Stimulated activated CD8-positive, alpha-beta memory T cell treated with anti-CD3 and anti-CD28 coated beads, Interleukin-7, amount 100 ng/mL, for 24 hours (primary cell): ENCODE data around the gene POU4F1.

Experiments
- DNase-seq: peaks from one replicate; pipeline ENCODE4 v3.0.0-alpha.2; 2020; ENCODE audit warnings: low read depth

Gene POU4F1

DNA sequence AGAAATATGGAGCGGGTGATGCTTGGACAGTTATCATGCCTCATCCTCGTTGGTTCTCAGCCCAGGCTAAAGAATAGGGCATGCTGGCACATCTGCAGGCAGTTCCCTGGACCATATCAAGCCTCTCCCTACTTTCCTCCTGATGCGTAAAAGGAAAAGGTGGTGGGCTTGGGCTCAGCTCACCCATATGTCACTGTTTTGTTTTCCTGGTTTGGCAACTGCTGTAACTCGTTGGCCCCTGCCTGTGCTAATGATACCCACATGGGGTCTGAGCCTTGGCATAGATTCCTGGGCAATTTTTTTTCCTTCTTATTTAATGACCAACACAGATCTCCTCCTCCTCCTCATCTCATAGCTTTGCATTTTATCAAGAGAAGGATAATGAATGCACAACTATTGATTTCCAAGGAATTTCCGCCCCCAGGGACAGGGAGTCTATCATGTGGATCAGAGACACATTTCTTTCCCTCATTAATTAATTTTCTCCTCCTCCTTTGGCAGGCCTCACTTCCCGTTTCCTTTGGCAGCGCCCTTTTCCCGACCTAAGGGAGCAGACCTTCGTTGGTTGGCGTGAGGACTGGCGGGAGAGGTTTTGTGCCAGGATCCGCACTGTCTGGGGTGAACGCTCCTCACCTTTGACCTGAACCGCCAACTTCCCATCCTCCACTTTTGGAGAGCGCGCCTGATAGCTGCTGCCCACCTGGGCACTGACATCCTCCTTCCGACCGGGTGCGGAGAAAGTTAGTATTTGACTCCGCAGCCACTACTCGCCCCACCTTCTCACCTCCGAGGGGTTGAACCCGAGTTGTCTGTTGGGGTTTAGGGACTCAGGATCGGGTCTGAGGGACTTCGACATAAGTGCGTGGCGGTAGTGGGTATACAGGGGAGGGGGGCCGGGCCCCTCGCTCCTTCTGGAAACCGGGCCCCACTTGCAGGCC is 3.4 kb upstream of the POU4F1 start:
- DNase-seq = no peak

DNA sequence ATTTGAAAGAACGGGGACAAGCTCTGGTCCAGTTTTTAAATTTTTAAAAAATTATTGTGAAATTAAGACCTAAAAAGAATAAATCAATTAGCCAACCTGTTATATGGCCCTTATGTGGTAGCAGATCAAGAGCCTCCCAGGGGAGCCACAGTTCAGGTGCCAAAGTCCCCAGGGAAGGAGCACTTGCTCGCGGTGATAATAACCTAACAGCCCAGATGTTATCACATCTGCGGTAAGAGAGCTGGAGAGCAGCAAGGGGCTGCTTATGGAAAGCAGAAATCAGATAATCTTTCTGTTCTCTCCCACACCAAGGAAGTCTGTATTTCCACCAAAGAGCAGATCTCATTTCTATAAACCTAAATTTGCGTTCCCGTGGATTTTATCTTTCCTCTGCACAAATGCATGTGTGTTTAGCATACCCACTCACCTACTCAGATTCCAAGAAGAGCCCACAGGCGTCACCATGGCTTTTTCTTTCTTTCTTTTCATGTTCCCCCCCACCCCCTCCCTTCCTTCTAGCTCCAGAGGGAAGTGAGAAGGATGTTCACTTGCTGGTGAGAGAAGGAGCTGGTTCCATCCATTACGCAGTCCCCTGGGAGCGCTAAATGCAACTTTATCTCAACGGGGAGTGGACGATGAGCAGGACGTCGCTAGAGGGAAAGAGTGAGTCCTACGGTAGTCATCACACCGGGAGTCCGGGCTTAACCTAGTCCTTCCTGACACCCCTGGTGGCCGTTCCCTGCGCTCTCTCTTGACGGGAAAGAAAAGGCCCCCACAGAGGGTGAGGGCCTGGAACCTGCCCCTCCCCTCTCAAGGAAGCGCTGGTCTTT is 1.6 kb upstream of the POU4F1 start:
- no peak for DNase-seq

DNA sequence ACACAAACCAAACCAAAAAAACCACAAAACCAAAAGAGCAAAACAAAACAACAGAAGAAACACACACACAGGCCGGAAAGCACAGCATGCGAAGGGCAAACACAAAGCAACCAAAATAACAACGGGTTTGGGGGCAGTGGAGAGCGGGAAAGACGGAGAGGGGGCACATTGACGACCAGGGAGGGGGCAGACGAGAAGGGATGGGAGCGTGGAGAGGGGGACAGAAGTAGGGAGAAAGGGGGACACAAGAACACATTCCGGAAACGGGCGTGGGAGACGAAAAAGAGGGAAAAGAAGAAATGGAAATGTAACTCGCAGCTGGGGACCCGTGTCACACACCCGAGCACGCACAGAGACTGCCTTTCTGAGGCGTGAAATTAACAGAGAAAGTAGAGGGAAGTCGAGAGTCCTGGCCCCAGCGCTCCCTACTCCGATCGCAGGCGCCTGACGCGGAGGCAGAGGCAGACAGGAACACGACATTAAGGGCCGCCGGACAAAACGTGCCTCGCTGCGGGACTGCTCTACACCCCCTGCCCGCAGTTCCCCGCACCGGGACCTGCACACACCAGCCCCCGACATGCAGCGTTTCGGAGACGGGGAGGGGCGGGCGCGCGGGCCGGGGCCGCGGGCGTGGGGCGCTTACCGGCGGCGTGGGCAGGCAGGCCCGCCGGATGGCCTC is 652 bp downstream of the POU4F1 start:
- DNase-seq = no peak

DNA sequence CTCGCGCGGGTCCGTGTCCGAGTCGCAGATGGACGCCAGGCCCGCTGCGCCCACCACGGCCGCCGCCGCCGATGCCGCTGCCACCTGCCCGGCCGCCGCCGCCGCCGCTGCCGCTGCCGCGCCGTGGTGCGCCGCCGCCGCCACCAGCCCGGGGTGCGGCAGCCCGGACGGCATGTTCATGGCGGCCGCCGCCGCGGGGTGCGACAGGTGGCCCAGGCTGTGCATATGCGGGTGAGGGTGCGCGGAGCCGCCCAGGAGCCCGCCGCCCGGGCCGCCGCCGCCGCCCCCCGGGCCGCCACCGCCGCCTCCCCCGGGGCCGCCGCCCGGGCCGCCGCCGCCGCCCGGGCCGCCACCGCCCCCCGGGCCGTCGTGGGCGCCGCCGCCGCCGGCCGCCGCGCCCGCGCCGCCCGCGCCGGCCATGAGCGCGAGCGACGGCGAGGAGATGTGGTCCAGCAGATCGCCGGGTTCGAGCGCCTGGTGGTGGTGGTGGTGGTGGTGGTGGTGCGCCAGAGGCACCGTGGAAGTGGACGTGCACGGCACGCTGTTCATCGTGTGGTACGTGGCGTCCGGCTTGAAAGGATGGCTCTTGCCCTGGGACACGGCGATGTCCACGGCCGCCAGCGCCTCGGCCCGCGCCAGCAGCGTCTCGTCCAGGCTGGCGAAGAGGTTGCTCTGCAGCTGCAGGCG is 1.3 kb downstream of the POU4F1 start:
- DNase-seq = no peak

DNA sequence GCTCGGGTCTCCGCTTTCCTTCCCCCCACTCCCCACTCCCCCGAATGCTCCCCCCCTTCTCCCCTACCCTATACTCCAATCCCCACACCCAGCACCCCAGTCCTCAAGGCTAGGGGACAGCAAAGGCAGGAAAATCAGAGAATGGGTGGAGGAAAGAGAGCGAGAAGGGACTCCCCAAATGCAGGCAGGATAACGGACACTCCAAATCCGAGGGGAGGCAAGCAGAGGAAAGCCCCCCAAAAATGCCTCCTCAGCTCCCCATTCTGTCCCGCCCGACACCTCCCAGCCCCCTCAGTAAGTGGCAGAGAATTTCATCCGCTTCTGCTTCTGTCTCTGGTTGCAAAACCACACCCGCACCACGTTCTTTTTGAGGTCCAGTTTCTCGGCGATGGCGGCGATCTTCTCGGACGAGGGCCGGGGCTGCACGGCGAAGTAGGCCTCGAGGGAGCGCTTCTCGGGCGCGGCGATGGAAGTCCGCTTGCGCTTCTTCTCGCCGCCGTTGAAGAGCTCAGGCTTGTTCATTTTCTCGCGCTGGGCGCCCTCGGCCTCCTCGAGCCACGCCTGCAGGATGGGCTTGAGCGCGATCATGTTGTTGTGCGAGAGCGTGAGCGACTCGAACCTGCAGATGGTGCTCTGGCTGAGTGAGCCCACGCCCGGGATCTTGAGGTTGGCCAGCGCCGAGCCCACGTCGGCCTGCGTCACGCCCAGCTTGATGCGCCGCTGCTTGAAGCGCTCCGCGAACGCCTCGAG is 2.1 kb downstream of the POU4F1 start:
- no peak for DNase-seq

DNA sequence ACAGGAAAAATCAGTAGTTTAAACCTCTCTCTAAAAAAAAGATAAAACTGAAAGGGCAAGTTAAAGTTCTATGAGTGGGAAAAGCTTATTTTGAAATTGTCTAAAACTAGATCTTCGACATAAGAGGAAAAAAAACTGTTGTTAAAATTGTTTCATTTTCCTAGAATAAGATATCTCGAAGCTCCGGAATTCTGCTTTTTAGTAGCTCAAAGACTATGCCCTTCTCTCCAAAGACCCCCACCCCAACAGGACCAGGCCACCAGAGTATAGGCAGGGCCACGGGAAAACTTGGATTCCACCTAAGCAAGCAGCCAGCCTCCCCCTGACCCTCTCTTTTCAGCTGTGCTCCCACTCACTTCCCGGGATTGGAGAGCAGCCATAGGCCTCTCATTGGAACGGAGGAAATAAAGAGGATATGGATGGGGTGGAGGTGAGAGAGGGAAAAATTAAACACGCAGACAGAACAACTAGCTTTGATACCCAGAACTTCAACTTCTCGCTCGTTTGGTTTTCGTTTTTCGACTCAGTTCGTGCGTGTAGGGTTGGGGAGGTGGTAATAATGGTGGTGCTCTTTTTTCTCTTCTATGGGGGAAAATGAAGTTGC is 3.0 kb downstream of the POU4F1 start:
- no peak for DNase-seq

DNA sequence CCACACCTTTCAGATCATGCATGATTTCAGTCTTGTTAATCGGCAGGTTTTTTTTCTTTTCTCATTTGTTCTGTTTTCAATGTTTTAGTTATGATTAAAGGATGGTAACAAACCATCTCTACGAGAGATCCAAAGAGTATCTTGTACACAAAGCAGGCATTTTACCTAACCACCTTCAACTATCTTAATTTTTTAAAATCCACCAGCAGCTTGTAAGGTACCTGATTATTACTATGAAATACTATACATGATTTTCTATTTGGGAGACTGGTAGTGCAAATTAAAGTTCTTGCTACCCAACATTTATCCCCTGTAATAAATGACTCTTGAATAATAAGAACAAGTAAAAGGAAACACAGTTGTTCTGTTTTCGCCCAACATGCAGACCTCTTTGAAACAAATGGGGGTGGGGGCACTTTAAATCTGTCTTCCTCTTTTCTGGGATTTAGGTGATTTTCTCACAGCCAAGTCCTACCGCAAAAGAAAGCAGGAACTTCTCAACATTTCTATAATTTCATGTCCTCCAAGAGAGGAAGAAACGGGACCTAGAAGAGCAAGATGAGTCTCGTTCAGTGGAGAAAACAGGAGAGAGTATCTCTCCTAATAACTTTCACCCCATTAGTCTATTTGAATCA is 3.6 kb downstream of the POU4F1 start:
- no peak for DNase-seq

DNA sequence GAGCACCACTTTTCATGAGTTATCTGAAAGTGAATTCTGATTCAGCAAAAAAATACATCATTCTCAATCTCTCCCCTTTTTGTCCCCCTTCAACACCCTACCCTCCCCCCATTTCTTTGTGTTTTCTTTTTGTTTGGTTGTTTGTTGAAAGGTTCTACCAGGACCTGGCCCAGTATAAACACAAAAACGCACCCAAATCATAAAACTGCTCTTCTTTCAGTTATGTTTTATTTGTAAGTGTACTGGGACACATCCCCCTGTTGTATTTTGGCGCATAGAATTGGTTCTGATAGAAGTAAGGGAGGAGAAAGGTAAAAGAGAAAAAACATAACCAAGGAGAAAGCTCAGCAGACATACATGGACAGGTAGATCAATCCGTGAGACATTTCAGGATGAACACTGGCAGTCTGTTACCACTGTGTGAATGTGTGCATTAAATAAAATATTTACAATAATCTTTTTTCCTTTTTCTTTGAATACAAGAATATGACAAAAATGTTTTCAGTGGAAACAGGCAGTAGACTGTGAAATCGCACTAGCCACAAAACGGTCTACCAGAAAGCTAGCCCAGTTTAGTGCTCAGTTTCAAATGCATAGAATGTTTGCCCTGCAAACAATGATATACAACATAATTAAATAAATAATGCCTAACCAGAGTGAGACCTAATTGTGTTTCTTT is 4.2 kb downstream of the POU4F1 start:
- DNase-seq = no peak

DNA sequence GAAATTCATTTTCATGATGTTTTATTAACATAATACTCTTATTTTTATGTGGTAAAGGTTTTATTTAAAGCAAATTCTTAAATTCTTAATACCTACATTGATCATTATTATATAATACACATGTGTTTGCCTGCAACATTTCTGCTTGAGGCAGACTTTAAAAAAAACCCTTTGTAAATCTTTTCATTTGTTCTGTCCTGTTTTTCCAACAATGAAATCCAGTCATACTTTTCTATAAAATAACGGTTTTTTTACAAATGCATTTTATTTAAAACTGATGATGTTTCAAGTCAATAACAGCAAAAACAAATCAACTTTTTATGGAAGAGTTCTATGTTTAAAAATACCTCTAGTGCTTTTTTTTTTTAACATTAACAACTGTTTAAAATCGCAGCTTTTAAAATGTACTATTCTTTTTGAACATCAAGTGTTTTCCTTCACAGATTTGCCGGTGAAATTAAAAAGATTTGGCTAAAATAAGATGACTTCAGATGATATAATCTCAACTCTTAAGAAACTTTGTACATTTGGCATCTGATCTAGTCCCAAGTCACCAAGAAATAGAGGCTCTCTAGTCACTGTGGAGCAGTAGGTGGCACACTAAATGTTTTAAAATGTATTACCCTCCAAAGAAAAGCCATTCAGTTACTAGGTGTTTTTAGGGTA is 5.1 kb downstream of the POU4F1 start:
- DNase-seq = no peak

DNA sequence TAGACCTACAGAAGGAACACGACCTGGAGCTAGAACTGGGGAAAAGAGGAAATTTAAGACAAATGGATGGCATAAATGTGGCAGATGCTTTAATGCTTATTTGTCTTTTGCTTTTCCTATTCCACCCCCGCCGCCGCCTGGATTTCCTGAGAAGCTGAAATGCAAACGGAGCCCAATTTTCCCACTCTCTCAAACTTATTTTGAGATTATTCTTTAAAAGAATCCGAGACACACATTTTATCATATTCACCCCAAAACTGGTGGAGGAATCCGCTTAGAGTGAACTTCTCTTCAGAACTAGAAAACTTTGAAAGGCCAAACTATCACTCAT is 5.8 kb downstream of the POU4F1 start:
- DNase-seq = no peak

DNA sequence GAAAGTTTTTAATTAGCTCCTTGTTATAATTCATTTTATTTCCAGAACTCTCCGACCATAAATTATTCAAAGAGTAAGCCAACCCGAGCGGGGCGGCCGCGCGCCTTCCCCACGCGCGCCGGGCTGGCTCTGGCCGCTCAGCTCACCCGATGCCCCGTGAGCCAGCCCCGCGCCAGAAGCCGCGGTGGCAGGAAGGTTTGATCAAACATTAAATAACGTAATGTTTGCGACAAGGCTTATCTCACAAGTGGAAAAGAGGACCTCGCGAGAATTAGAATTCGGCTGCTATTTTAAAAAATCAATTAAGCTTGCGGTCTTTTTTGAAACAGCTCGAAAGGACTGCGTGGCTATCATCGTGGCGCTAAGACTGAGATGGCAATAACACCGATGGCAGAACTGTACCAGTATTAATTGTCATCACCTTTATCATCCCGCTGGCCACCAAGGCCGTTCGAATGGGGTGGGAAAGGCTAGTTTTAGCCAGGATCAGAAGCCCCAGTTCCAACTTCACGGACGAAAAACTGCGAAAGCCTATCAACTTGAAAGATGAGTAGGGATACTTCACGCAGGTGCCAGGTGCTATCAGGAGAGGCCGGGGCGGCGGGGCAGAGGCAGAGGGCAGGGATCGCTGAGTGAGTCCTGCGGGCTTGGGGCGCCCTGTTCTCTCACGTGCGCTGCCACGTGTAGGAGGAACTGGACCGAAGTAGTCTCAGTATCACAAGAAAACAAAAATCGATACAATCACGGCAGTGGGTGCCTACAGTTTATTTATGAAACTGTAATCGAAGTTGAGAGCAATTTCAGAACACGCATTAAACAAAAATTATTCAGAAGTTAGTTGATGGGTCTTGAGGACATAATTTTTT is 6.4 kb downstream of the POU4F1 start:
- no peak for DNase-seq

DNA sequence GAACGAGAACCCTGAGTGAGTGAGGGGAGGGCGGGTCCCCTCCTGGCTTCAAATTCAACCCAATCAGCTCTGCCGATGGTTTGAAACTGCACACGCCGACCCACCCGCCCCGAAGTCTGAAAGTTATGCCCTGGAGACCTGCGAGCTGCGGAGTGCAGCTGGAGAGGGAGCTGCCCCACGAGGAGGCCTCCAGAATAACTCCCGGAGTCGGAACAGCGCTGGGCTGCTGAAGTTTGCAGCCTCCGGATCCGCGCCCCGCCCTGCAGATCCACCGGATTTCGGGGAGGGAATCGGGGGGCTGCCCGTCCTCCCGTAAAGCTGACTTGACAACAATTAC is 7.0 kb downstream of the POU4F1 start:
- no peak for DNase-seq

DNA sequence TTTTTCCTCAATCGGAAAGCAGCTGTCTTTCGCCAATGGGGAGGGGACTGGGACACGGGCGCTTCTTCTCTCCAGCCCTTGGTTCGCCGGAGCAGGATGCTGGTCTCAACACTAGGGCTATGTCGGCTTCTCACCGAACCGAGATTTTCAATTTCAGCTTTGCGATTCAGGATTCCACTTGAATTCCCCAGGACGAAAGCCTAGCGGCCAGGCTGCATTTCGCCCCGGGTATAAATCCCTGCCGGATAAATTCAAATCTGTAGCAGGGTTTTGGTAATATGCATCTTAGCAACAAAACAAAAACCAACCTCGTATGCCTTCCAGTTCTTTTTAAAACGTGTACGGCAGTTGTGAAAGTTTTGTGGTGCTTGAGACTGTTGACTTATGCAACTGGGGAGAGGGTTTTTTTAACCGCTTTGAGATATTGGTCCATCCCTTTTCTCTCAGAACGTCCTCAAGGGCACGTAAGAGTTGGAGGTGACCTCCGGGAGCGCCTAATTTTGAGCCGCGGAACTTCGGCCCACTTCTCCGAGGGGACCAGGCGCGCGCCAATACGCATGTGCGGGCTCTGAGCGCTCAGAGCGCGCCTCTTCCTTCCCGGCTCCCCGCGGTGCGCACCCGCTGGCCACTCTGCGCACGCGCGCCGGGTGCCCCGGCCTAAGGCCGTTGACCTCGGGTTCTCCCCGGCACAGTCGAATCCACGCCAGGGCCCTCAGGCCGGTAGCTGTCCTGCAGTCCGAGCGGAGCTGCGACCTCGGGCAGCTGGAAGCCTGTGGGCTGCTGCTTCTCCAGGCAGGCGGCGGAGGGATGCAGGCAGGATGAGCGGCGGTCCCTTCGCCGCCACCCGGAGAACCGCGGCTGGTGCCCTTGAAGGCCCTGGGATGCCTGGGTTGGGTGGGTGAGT is 7.6 kb downstream of the POU4F1 start:
- DNase-seq = no peak

DNA sequence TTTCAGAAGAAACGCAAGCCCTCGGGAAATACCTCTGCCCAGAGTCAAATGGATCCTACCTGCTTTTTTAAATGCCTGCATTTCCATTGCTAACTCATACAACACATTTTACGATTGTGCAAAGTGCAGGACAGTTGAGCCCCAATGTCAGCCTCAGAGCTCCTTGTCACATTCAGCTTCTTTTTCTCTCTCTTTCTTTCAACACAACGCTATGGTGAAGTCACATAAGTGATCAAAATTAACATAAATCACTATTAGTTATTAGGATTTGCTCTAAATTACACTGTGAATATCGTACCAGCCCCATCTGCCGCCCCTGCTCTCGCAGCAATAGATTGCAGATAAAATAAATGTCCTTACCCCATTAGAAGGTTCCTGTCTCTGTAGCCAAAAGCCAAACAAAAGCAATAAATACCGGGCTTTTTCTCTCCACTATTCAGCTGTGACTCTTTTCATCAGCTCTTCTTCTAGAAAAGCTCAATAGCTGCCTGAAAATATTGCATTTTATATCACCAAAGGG is 8.8 kb downstream of the POU4F1 start:
- DNase-seq = no peak

DNA sequence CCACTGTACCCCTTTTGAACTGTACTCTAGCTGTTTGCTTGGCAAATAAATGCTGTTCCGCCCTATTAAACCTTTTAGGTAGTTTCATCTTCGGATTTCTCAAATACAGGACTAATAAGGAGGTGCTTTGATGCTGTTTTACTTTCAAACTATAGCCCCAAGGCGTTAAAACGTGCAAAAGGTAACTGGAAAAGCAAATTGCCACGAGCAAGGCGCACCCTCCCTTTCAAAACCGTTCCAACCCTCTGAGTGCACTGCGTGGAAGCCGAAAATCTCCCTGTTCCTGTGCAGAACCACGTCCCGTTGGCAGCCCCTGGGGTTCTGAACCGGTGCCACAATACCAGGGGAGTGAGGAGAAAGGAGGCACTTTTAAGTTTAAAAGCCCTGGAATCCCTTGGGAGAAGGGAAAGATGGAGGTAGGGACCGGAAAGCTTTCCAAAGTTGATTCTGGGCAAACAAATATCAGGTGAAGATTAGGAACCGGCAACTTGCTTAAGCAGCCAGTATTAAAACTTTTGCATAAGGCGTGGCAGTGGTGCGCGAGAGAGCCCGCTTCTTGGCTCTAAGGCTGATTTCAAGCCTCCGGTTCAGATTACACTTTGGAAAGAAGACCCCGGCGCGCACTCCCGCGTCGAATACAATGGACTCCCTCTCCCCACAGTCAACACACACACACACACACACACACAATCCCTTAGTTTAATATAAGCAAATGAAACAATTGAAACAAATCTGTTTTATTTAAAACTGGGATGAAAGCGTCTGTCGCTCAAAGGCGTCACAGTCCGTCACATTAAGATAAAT is 9.5 kb downstream of the POU4F1 start:
- no peak for DNase-seq

DNA sequence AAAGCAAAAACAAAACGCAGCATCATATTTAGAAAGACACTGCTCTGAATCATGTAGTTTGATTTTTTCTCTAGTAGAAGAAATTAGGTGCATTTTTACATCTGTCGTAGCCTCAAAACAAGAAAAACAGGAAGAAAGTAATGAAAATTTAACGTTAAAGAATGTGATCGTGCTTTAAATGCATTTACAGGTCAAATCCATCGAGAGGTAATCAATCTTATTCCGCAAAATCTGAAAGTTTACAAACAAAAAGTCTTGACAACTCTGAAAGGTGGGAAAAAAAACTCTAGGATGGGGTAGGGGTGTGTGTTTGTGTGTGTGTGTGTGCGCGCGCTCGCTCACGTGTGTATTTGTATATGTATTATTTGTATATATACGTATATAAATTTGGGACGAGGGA is 10.2 kb downstream of the POU4F1 start:
- no peak for DNase-seq
